ENCODE measurements around the gene WDR89. TPM values are rescaled to one million over a fixed set of nuclear protein-coding genes. Genes with fewer than 3 reads are reported as not detected.
"Not testable (repeated sequence)": the region's sequence is repeated elsewhere in the genome, so short reads cannot be mapped to it uniquely, and the experiment has no call there.

The WDR89 gene
- total RNA-seq, 4 donors from 2014 or later: 5.9 to 18.8 (median 12.5) TPM

DNA sequence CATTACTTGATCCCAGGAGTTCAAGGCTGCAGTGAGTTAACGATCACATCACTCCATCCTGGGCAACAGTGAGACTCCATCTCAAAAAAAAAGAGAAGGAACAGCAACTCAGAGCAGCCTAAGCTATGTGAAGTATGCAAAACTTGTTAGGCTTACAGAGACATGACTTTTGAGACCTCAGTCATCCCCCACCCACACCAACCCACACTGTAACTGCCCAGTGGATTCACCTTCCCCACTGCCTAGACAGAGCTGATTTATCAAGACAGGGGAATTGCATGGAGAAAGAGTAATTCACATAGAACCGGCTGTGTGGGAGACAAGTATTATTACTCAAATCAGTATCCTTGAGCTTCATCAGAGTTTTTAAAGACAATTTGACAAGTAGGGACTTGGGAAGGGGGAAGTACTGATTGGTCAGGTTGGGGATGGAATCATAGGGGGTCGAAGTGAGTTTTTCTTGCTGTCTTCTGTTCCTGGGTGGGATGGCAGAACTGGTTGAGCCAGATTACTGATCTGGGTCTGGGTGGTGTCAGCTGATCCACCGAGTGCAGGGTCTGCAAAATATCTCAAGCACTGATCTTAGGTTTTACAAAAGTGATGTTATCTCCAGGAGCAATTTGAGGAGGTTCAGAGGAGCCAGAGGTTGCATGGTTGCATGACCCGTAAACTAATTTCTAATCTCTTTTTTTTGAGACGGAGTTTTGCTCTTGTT is 6.2 kb upstream of the WDR89 start:
- Histone ChIP-seq H3K9me3 (no peaks in the 10 kb centered on the region), H3K27ac (no peak overlapping the region), H3K4me1 (peaks cover 0 to 5% (median 0%) of the 10 kb centered on the region in 3 donors), H3K27me3 (no peaks in the 10 kb centered on the region), H3K4me3 (no peak overlapping the region), H3K36me3 (no peaks in the 10 kb centered on the region)
- no peak for ATAC-seq
- TF ChIP-seq POLR2A (IDR thresholded peaks at IDR 0.05): no peak
- 80 to 95% methylated on average over 4 to 6 of the region's 6 CpGs for whole genome bisulfite sequencing, 2 donors (ENCODE audit: low coverage in 1 of 2)

DNA sequence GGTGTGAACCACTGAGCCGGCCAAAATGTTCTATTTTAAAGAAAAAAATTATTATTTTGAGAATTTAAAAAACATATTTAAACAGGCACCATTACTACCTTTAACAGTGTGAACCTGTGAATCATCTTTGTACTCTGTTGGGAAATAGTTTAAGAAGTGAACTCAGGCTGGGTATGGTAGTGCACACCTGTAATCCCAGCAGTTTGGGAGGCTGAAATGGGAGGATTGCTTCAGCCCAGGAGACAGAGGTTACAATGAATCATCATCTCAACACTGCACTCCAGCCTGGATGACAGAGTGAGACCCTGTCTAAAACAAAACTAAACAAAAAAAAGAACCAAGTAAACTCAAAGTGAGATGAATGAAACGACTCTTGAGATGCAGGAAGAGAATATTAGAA is 3.1 kb upstream of the WDR89 start:
- no peak overlapping the region for H3K4me3 ChIP-seq
- peaks cover 0 to 19% (median 5%) of the 10 kb centered on the region in 3 donors for H3K4me1 ChIP-seq
- 64 to 83% methylated on average over 1 to 2 of the region's 2 CpGs for WGBS, 2 donors (ENCODE audit: low coverage in 1 of 2)
- H3K27me3 ChIP-seq: no peaks in the 10 kb centered on the region
- no peak overlapping the region for H3K27ac ChIP-seq
- no peaks in the 10 kb centered on the region for H3K36me3 ChIP-seq
- ATAC-seq: no peak
- no peaks in the 10 kb centered on the region for H3K9me3 ChIP-seq
- TF ChIP-seq POLR2AphosphoS5 (IDR thresholded peaks at IDR 0.05) (no peak), EP300 (IDR thresholded peaks at IDR 0.05) (no peak), POLR2A (IDR thresholded peaks at IDR 0.05) (no peak)
- TF ChIP-seq, protein P1, sequence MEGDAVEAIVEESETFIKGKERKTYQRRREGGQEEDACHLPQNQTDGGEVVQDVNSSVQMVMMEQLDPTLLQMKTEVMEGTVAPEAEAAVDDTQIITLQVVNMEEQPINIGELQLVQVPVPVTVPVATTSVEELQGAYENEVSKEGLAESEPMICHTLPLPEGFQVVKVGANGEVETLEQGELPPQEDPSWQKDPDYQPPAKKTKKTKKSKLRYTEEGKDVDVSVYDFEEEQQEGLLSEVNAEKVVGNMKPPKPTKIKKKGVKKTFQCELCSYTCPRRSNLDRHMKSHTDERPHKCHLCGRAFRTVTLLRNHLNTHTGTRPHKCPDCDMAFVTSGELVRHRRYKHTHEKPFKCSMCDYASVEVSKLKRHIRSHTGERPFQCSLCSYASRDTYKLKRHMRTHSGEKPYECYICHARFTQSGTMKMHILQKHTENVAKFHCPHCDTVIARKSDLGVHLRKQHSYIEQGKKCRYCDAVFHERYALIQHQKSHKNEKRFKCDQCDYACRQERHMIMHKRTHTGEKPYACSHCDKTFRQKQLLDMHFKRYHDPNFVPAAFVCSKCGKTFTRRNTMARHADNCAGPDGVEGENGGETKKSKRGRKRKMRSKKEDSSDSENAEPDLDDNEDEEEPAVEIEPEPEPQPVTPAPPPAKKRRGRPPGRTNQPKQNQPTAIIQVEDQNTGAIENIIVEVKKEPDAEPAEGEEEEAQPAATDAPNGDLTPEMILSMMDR (IDR thresholded peaks at IDR 0.05): no peak

DNA sequence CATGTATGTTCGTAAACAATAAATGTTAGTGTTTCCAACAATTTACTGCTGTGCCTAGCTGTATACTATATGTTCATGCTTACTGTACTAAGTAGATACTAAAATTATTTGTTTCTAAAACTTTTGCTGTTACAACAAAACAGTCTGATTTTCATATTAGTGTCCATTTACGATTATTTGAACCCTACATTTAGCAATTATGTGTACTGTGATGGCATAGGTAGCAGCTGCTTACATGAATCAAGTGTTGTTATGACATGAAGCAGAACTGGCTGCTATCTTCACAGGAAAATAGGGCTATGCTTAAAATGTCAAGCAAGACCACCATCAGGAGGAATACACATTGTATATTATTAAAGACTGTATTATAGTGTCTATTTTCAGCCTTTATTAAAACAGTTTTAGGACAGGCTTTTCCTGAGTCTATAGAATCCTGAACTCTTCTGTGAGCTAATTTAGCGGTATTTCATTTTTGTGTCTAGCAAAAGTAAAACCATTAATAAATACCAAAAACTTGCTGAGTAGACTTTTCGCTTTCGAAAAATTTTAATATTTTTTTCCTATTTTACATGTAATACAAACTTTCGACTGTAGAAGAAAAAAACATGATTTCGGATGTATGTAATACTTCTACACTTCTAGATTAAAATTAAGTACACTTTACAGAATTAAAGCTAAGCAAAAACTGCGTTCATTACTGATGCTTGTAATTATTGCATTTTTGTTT is 1.1 kb upstream of the WDR89 start:
- ATAC-seq: no peak
- WGBS, 2 donors (ENCODE audit: low coverage in 1 of 2): 39 to 63% methylated on average over 8 of the region's 8 CpGs
- Histone ChIP-seq H3K27ac (peak overlapping the region; percentile 82 to 95 (median 94)), H3K9me3 (no peaks in the 10 kb centered on the region), H3K4me3 (peak overlapping the region; percentile 53 to 66), H3K4me1 (peaks cover 0 to 19% (median 5%) of the 10 kb centered on the region in 3 donors), H3K27me3 (no peaks in the 10 kb centered on the region), H3K36me3 (no peaks in the 10 kb centered on the region)
- TF ChIP-seq POLR2A (IDR thresholded peaks at IDR 0.05) (no peak), POLR2AphosphoS5 (IDR thresholded peaks at IDR 0.05) (no peak), EP300 (IDR thresholded peaks at IDR 0.05) (no peak)
- TF ChIP-seq, protein P1 (IDR thresholded peaks at IDR 0.05): no peak

DNA sequence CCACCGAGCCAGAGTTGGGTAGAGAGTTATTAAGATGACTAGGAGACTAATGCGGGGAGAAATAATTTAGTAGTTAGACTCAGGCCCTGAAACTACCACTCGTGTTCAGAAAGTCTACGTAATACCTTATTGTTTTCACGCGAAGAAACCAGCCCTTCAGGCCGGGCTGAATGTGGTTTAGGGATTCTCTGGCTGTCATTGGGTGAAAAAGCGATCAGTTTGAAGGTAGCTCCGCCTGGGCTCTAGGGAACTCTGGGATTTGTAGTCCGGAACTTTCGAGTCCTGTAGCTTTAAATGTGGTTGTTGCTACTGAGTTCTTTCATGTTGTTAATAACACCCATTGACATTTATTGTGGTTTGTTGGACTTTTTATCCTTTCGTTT is 549 bp upstream of the WDR89 start:
- Histone ChIP-seq H3K27me3 (no peaks in the 10 kb centered on the region), H3K4me1 (peaks cover 0 to 19% (median 5%) of the 10 kb centered on the region in 3 donors), H3K4me3 (peak overlapping the region; percentile 53 to 66), H3K36me3 (no peaks in the 10 kb centered on the region), H3K9me3 (no peaks in the 10 kb centered on the region), H3K27ac (peak overlapping the region; percentile 82 to 95 (median 94))
- WGBS, 2 donors (ENCODE audit: low coverage in 1 of 2): 0 to 1% methylated on average over 12 of the region's 12 CpGs
- no peak for TF ChIP-seq EP300 (IDR thresholded peaks at IDR 0.05)
- no peak for TF ChIP-seq POLR2A (IDR thresholded peaks at IDR 0.05)
- no peak for TF ChIP-seq POLR2AphosphoS5 (IDR thresholded peaks at IDR 0.05)
- TF ChIP-seq, protein P1 (IDR thresholded peaks at IDR 0.05): no peak
- peak; percentile 84 for ATAC-seq

DNA sequence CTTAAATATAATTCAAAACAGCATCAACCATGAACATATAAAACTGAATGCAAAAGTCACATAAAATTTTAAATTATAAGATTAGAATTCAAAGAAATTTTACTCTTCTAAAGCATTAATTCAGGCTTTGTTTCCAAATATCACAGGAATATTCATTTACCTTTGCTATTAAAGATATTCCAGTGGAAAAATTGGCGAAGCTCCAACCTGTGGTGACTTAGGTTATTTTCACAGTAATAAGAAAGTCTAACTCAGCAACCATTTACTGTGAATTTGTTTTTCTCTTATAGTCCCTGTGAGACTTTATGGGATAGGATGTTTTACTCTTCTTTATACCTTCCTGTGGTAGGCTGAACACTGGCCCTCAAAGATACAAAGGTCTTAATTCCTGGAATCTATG is 3.2 kb downstream of the WDR89 start:
- H3K27ac ChIP-seq: no peak overlapping the region
- TF ChIP-seq EP300 (IDR thresholded peaks at IDR 0.05): no peak
- no peak for TF ChIP-seq POLR2A (IDR thresholded peaks at IDR 0.05)
- no peak for TF ChIP-seq POLR2AphosphoS5 (IDR thresholded peaks at IDR 0.05)
- TF ChIP-seq, protein P1 (IDR thresholded peaks at IDR 0.05): no peak
- H3K36me3 ChIP-seq: no peaks in the 10 kb centered on the region
- H3K4me1 ChIP-seq: peaks cover 0 to 19% (median 5%) of the 10 kb centered on the region in 3 donors
- 94 to 100% methylated on average over 1 of the region's 1 CpG for WGBS, 2 donors (ENCODE audit: low coverage in 1 of 2)
- H3K4me3 ChIP-seq: no peak overlapping the region
- peaks cover 0 to 8% (median 0%) of the 10 kb centered on the region in 3 donors for H3K9me3 ChIP-seq
- H3K27me3 ChIP-seq: no peaks in the 10 kb centered on the region
- ATAC-seq: no peak

DNA sequence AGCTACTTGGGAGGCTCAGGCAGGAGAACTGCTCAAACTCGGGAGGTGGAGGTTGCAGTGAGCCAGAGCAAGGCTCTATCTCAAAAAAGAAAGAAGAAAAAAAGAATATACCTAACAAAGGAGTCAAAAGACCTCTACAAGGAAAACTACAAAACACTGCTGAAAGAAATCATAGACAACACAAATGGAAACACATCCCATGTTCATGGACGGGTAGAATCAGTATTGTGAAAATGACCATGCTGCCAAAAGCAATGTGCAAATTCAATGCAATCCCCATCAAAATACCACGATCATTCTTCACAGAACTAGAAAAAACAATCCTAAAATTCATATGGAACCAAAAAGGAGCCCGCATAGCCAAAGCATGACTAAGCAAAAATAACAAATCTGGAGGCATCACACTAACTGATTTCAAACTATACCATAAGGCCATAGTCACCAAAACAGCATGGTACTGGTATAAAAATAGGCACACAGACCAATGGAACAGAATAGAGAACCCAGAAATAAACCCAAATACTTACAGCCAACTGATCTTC is 5.5 kb downstream of the WDR89 start:
- peaks cover 0 to 11% (median 5%) of the 10 kb centered on the region in 3 donors for H3K4me1 ChIP-seq
- not testable (repeated sequence) for H3K9me3 ChIP-seq, H3K36me3 ChIP-seq, H3K27me3 ChIP-seq, H3K27ac ChIP-seq, H3K4me3 ChIP-seq, ATAC-seq
- WGBS, 2 donors (ENCODE audit: low coverage in 1 of 2): 67 to 98% methylated on average over 1 to 4 of the region's 4 CpGs
